Fibroblast of lung (primary cell): ENCODE data around the gene F8A1.

Experiments used
- CTCF ChIP-seq, 2 donors: IDR thresholded peaks in 1 of 2; conservative IDR thresholded peaks in 1 of 2; 1 replicate in 1 of 2; 2 replicates in 1 of 2; pipeline ENCODE4 v1.5.1; 2011 to 2012; ENCODE audit warnings: low read length in 2 of 2, control low read depth in 1 of 2, inconsistent platforms in 1 of 2, low read depth in 1 of 2, mild to moderate bottlenecking in 1 of 2
- EZH2 ChIP-seq: IDR thresholded peaks from 2 replicates; pipeline ENCODE4 v1.5.1; 2012; ENCODE audit warnings: low read length, control low read depth, mild to moderate bottlenecking; ENCODE audit errors: missing control alignments

- no peak for TF ChIP-seq CTCF (conservative IDR thresholded peaks at IDR 0.05 in 1 of 2, IDR thresholded peaks at IDR 0.05 in 1 of 2; ENCODE audit: low read depth in 1 of 2, low read length in 2 of 2)
- no peak for TF ChIP-seq EZH2
Measured at GRCh38 chrX:154902408-154902807, 16.3 kb downstream of the F8A1 start.
